Fibroblast of lung (primary cell): Measurements from ENCODE around the gene SLC23A2.

Experiments
- EZH2 ChIP-seq: IDR thresholded peaks from 2 replicates; pipeline ENCODE4 v1.5.1; 2012; ENCODE audit warnings: low read length, control low read depth, mild to moderate bottlenecking; ENCODE audit errors: missing control alignments
- TF ChIP-seq, protein P1 (sequence below), 2 donors: IDR thresholded peaks in 1 of 2; conservative IDR thresholded peaks in 1 of 2; 1 replicate in 1 of 2; 2 replicates in 1 of 2; pipeline ENCODE4 v1.5.1; 2011 to 2012; ENCODE audit warnings: low read length in 2 of 2, control low read depth in 1 of 2, inconsistent platforms in 1 of 2, low read depth in 1 of 2, mild to moderate bottlenecking in 1 of 2

DNA sequence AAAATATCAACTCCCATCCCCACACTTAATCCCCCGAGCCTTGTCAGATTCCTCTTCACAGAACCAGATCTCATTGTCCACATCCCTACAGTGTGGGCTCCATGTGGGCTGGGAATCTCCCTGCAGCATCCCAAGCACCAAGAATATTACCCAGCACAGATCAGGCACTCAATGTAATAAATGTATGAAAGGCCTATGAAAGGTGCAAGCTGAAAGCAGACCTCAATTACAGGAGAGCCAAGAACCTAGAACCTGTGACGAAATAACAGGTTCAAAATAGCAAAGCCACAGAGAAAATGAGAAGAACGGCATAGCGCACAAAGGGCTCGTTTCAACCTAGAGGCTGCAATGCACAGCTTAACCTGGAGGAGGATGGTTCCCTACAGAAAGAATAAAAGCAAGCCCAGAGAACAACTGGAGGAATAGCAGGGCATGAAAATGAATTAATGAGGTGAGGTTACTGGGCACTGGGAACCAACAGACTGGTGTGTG, 3.1 kb downstream of the SLC23A2 start:
- no peak for TF ChIP-seq EZH2
- TF ChIP-seq, protein P1, sequence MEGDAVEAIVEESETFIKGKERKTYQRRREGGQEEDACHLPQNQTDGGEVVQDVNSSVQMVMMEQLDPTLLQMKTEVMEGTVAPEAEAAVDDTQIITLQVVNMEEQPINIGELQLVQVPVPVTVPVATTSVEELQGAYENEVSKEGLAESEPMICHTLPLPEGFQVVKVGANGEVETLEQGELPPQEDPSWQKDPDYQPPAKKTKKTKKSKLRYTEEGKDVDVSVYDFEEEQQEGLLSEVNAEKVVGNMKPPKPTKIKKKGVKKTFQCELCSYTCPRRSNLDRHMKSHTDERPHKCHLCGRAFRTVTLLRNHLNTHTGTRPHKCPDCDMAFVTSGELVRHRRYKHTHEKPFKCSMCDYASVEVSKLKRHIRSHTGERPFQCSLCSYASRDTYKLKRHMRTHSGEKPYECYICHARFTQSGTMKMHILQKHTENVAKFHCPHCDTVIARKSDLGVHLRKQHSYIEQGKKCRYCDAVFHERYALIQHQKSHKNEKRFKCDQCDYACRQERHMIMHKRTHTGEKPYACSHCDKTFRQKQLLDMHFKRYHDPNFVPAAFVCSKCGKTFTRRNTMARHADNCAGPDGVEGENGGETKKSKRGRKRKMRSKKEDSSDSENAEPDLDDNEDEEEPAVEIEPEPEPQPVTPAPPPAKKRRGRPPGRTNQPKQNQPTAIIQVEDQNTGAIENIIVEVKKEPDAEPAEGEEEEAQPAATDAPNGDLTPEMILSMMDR (conservative IDR thresholded peaks at IDR 0.05 in 1 of 2, IDR thresholded peaks at IDR 0.05 in 1 of 2; ENCODE audit: low read depth in 1 of 2, low read length in 2 of 2), result peak in 1 of 2 donors; percentile 10
